UCSD-AML1 (cell line): ENCODE measurements around the gene MAP2K4.

Source experiments
- DNase-seq: peaks from one replicate; lab custom pipeline; 2025; ENCODE audit not compliant: unreplicated experiment; lab: John Stamatoyannopoulos, UW

The MAP2K4 gene

DNA sequence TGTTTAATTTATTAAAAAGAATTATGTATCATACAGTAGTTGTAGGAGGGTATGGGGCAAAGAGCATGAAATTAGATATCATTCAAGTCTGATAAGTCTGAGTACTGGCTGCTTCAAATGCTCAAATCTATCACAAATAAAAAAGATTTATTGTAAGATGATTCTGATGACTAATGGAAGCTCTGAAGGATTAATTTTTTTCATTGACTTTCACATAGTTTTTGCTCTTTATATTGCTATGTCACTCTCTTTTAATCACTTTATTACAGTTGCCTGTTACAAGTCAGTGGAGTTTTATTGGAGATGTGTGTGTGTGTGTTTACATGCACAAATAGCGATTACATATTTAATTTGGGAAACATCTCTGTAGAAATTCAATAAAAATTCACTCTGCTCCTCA, 15.0 kb downstream of the MAP2K4 start:
- DNase-seq = no peak

GRCh38 chr17:12037970-12038369, 17.3 kb downstream of the MAP2K4 start:
- no peak for DNase-seq

- no peak for DNase-seq
Measured at GRCh38 chr17:12040478-12040877, 19.8 kb downstream of the MAP2K4 start.

DNA sequence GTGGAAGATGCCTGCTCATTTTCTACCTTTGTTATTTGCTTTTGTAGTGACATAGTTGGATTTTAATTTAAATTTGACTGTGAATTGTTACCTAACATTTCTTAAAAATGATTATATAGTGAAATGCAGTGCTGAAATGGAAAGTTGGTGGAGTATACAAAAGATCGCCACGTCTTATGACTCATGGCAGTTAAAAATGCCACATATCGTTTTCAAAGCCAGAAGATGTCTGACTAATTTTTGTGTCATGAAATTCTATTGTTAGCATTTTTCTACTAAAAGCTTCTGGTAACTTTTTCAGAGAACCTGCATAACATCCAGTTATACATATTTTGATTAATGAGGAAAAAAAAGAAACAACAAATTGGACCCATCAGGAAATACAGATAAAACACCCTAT, 20.6 kb downstream of the MAP2K4 start:
- DNase-seq = no peak

GRCh38 chr17:12043702-12044101, 23.0 kb downstream of the MAP2K4 start:
- DNase-seq = no peak

DNA sequence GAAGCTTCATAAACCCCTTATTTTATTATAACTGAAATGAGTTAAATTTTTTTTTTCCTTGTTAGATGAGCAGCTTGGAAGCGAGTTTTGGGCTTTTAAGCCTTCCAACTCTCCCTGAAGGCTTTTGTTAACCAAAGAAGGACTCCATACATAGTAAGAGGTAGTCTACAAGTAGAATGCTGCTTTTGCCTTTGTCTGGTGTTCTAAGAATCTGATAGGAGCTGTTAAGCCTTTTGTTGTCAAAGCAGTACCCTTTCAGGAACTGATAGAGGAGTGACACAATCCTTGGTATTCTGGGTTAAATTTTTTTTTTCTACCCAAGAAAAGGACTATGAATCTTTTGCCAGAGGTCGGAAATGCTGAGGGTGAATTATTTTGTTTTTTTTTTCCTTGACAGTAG, 26.1 kb downstream of the MAP2K4 start:
- no peak for DNase-seq

DNA sequence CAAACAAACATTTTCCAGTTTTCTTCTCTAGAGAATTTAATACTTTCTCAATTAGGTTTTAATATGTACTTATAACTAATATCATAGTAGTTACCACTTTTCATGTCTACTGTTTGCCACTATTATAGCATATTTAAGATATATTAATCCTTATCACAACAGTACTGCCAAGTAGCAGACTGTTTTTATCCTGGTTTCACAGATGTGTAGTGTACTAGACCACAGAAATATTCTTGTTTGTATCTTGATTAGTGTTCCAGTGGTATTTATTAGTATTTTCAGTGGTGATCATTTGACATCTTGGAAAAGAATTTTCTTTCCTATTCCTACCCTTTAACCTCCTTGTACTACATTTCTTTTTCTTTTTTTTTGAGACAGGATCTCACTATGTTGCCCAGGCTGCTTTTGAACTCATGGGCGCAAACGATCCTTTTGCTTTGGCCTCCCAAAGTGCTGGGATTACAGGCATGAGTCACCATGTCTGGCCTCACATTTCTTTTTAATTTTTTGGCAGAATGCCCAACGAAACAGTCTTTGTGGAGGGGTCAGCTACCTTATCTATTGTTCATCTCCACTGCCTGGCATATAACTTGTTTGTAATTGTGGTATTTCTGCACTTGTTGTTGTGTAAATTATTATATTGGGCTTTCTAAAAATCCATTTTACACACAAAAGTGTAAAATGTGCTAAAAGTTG, 27.2 kb downstream of the MAP2K4 start:
- no peak for DNase-seq

- DNase-seq = no peak
Measured at GRCh38 chr17:12048843-12049473, 28.3 kb downstream of the MAP2K4 start.

- no peak for DNase-seq
Measured at GRCh38 chr17:12050646-12051225, 30.1 kb downstream of the MAP2K4 start.

DNA sequence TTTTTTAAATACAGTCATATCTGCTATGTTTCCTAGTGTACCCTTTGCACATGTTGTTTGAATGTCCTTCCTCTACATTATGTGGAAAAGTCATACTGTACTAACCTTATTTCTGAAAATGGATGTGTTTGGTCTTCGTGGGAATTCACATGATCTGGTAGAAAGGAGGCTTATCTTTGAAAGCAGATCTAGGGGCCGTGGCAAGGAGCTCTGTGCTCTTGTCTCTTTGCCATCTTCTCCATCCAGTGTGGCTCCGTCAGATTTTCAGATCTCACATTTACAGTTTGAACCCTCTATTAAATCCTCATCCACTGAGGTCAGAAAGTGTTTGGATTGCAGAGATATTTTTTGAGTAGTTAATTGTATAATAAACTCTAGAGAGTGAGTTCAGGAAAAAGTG, 32.9 kb downstream of the MAP2K4 start:
- DNase-seq = no peak

GRCh38 chr17:12055889-12056288, 35.2 kb downstream of the MAP2K4 start:
- no peak for DNase-seq

DNA sequence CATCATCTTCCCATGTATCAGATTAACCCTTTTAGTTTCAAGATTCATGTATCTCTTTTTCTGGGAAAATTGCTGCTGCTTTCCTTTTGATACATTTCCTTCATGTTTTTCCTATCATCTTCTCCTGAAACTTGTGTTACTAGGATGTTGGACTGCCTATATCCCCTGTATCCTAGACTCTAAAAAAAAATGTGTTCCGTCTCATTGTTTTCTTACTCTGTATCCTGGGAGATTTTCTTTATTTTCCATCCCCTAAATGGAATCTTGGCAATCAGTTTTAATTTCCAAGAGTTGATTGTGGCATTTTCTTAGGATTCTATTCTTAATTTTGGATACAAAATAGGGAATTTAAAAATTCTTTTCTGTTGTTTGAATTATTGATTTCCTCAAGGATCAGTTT, 36.8 kb downstream of the MAP2K4 start:
- no peak for DNase-seq

GRCh38 chr17:12058535-12058934, 37.9 kb downstream of the MAP2K4 start:
- DNase-seq = no peak

- DNase-seq = no peak
Measured at GRCh38 chr17:12062249-12062648, 41.6 kb downstream of the MAP2K4 start.

DNA sequence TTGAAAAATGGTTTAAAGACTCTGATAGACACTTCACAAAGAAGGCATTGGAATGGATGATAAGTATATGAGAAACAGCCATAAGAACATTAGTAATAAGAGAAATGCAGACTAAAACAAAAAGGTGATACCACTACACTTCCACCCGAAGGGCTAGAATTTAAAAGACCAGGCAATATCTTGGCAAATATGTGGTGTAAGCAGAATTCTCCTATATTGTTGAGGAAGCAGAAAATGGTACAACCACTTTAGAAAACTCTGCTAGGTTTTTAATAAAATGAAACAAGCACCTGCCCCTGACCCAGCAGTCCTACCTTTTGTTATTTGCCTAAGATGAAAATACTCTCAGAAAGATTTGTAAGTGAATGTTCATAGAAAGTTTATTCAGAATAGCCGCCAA, 43.7 kb downstream of the MAP2K4 start:
- DNase-seq = no peak

GRCh38 chr17:12067485-12067884, 46.8 kb downstream of the MAP2K4 start:
- no peak for DNase-seq

- DNase-seq = no peak
Measured at GRCh38 chr17:12068946-12069345, 48.3 kb downstream of the MAP2K4 start.

- no peak for DNase-seq
Measured at GRCh38 chr17:12070561-12070960, 49.9 kb downstream of the MAP2K4 start.

GRCh38 chr17:12074346-12074745, 53.7 kb downstream of the MAP2K4 start:
- no peak for DNase-seq

GRCh38 chr17:12077773-12078172, 57.1 kb downstream of the MAP2K4 start:
- DNase-seq = no peak

DNA sequence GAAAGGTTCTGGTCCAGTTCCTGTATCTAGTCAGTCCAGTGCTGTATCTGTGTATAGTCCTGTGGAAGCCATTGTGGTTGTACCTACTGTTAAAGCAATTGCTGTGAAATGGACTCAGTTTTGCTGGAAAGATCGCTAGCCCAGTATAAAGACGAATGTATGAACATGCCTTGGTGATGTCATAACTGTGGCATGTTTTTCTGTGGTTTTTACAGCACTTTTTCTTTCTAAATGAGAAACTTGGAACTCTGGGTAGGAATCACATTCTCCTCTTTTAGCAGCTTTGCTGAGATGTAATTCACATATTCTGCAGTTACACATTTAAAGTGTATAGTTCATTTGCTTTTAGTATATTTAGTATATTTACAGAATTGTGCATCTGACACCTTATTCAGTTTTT, 58.1 kb downstream of the MAP2K4 start:
- DNase-seq = no peak

DNA sequence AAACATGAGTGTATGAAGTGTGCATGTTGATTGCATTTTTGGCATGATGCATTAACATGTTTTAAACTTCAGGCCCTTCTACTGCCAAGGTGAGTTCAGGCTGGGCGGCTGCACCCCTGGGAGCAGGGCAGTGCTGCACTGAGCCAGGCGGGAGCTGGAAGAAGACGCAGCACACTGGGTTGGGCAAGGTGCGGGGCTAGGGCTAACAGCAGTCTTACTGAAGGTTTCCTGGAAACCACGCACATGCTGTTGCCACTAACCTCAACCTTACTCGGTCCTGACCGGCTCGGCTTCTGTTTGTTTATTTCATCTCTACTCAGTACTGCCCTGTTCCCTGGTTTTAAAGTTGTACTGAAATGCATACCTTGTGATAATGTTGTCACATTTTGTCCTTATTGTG, 61.0 kb downstream of the MAP2K4 start:
- no peak for DNase-seq
